ENCODE measurements around the gene ALDH1B1.

- TF ChIP-seq EZH2phosphoT487 (IDR thresholded peaks at IDR 0.05; ENCODE audit: insufficient read depth, low read depth) (no peak), EZH2 (IDR thresholded peaks at IDR 0.05; ENCODE audit: insufficient read depth, poor library complexity, severe bottlenecking) (no peak)
Observed at GRCh38 chr9:38405785-38406184, 13.3 kb downstream of the ALDH1B1 start.
